ENCODE results near the gene RELL2. TPM values are rescaled to one million over a fixed set of nuclear protein-coding genes. Genes with fewer than 3 reads are reported as not detected.

The RELL2 gene
- total RNA-seq, 1 donor from 2014 or later: 12.9 TPM

DNA sequence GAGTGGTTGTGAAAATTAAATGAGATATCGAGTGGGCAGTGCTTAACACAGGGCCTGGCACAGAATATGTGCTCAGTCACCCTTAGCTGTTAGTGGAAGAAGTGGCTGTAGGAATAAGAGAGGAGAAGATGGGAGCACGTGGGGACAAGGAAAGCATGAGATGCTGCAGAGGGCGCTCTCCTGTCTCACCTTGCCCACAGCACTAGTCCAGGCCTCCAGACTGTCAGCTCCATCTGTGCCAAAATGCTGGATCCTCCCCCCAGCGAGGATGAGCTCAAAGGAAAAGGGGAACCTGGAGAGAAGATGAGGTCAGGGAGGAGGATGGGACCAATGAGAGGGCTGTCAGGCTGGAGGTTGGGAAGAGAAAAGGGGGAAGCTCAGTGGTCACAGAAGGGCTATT, 32.7 kb downstream of the RELL2 start:
- Histone ChIP-seq H3K79me2 (ENCODE audit: insufficient read depth, low read length) (no peaks in the 10 kb centered on the region), H3K4me1 (ENCODE audit: insufficient read depth, low read length) (peaks cover 11% of the 10 kb centered on the region), H3K27me3 (ENCODE audit: insufficient read depth, low read length) (no peaks in the 10 kb centered on the region), H3K27ac (ENCODE audit: low read depth, low read length) (peak overlapping the region; percentile 59), H4K20me1 (ENCODE audit: insufficient read depth, low read length) (no peaks in the 10 kb centered on the region), H3K9ac (ENCODE audit: low read length) (peak overlapping the region; percentile 56), H2AFZ (ENCODE audit: low read depth, low read length) (no peak overlapping the region), H3K4me2 (ENCODE audit: low read length) (no peak overlapping the region), H3K9me3 (ENCODE audit: insufficient read depth, low read depth, low read length) (no peaks in the 10 kb centered on the region), H3K36me3 (ENCODE audit: insufficient read depth, low read length) (peaks cover 4% of the 10 kb centered on the region), H3K4me3 (ENCODE audit: insufficient read depth, low read depth, low read length) (no peak overlapping the region)
- Mint-ChIP-seq H3K4me3 (ENCODE audit: unreplicated experiment) (no peak overlapping the region), H3K27ac (ENCODE audit: unreplicated experiment) (no peak overlapping the region), H3K36me3 (ENCODE audit: low read depth, unreplicated experiment) (peaks cover 14% of the 10 kb centered on the region), H3K27me3 (ENCODE audit: low read depth, unreplicated experiment) (no peaks in the 10 kb centered on the region), H3K9me3 (ENCODE audit: unreplicated experiment) (no peaks in the 10 kb centered on the region), H3K4me1 (ENCODE audit: low read depth, unreplicated experiment) (peaks cover 11% of the 10 kb centered on the region)
- TF ChIP-seq, protein P1, sequence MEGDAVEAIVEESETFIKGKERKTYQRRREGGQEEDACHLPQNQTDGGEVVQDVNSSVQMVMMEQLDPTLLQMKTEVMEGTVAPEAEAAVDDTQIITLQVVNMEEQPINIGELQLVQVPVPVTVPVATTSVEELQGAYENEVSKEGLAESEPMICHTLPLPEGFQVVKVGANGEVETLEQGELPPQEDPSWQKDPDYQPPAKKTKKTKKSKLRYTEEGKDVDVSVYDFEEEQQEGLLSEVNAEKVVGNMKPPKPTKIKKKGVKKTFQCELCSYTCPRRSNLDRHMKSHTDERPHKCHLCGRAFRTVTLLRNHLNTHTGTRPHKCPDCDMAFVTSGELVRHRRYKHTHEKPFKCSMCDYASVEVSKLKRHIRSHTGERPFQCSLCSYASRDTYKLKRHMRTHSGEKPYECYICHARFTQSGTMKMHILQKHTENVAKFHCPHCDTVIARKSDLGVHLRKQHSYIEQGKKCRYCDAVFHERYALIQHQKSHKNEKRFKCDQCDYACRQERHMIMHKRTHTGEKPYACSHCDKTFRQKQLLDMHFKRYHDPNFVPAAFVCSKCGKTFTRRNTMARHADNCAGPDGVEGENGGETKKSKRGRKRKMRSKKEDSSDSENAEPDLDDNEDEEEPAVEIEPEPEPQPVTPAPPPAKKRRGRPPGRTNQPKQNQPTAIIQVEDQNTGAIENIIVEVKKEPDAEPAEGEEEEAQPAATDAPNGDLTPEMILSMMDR (IDR thresholded peaks at IDR 0.05; ENCODE audit: insufficient read depth, low read depth, low read length): no peak
- no peak for TF ChIP-seq EZH2 (IDR thresholded peaks at IDR 0.05; ENCODE audit: insufficient read depth, low read length)
- DNase-seq (ENCODE audit: low read depth): no peak
- no peak for FAIRE-seq

GRCh38 chr5:141672071-141672840, 35.5 kb downstream of the RELL2 start:
- H3K27me3 Mint-ChIP-seq (ENCODE audit: low read depth, unreplicated experiment): no peaks in the 10 kb centered on the region
- no peak overlapping the region for H3K9ac ChIP-seq (ENCODE audit: low read length)
- TF ChIP-seq, protein P1 (IDR thresholded peaks at IDR 0.05; ENCODE audit: insufficient read depth, low read depth, low read length): no peak
- no peak for TF ChIP-seq EZH2 (IDR thresholded peaks at IDR 0.05; ENCODE audit: insufficient read depth, low read length)
- H3K4me1 Mint-ChIP-seq (ENCODE audit: low read depth, unreplicated experiment): peaks cover 11% of the 10 kb centered on the region
- H3K79me2 ChIP-seq (ENCODE audit: insufficient read depth, low read length): no peaks in the 10 kb centered on the region
- FAIRE-seq: no peak
- no peaks in the 10 kb centered on the region for H4K20me1 ChIP-seq (ENCODE audit: insufficient read depth, low read length)
- H3K4me3 Mint-ChIP-seq (ENCODE audit: unreplicated experiment): no peak overlapping the region
- H3K36me3 Mint-ChIP-seq (ENCODE audit: low read depth, unreplicated experiment): peaks cover 15% of the 10 kb centered on the region
- no peaks in the 10 kb centered on the region for H3K9me3 ChIP-seq (ENCODE audit: insufficient read depth, low read depth, low read length)
- H2AFZ ChIP-seq (ENCODE audit: low read depth, low read length): no peak overlapping the region
- peaks cover 4% of the 10 kb centered on the region for H3K36me3 ChIP-seq (ENCODE audit: insufficient read depth, low read length)
- no peak overlapping the region for H3K4me2 ChIP-seq (ENCODE audit: low read length)
- no peak for DNase-seq (ENCODE audit: low read depth)
- no peaks in the 10 kb centered on the region for H3K27me3 ChIP-seq (ENCODE audit: insufficient read depth, low read length)
- H3K27ac Mint-ChIP-seq (ENCODE audit: unreplicated experiment): no peak overlapping the region
- H3K9me3 Mint-ChIP-seq (ENCODE audit: unreplicated experiment): no peaks in the 10 kb centered on the region
- H3K4me1 ChIP-seq (ENCODE audit: insufficient read depth, low read length): peaks cover 11% of the 10 kb centered on the region
- no peak overlapping the region for H3K27ac ChIP-seq (ENCODE audit: low read depth, low read length)
- no peak overlapping the region for H3K4me3 ChIP-seq (ENCODE audit: insufficient read depth, low read depth, low read length)
